HG03066 (cell line): ENCODE measurements around the gene AFAP1L2.

Source experiments
- ATAC-seq: cut with Tn5 transposase; IDR thresholded peaks from one replicate; pipeline ENCODE4 v1.9.1; 2021; ENCODE audit warnings: low read depth; ENCODE audit not compliant: unreplicated experiment

AFAP1L2 gene

GRCh38 chr10:114252092-114252491 lies 152.2 kb downstream of the AFAP1L2 start:
- ATAC-seq, result no peak

- no peak for ATAC-seq
Measured at GRCh38 chr10:114250716-114251115, 153.6 kb downstream of the AFAP1L2 start.

- ATAC-seq, result no peak
Measured at GRCh38 chr10:114250236-114250635, 154.1 kb downstream of the AFAP1L2 start.

- no peak for ATAC-seq
Measured at GRCh38 chr10:114246679-114247305, 157.5 kb downstream of the AFAP1L2 start.

GRCh38 chr10:114245121-114245791 lies 159.0 kb downstream of the AFAP1L2 start:
- ATAC-seq, result no peak
